Tibial nerve (tissue), 4 donors: ENCODE data around the gene MTERF1. TPM values are rescaled to one million over a fixed set of nuclear protein-coding genes. Genes with fewer than 3 reads are reported as not detected.

Experiments used
- DNase-seq, 2 donors: peaks; one replicate each; pipeline ENCODE4 v3.0.0-alpha.2; 2019; ENCODE audit warnings: low spot score in 2 of 2
- H3K27ac ChIP-seq, 4 donors: fragments of 200-600 bp; sonication (generic) in 3 of 4; one replicate each; pipeline ENCODE4 v1.5.1; 2017 to 2019; ENCODE audit warnings: mild to moderate bottlenecking in 1 of 4
- H3K27me3 ChIP-seq, 2 donors: fragments of 200-600 bp; sonication (generic) in 1 of 2; one replicate each; pipeline versions ENCODE4 v1.5.1 to v1.6.0; 2017 to 2019
- H3K36me3 ChIP-seq, 3 donors: fragments of 200-600 bp; sonication (generic); one replicate each; pipeline ENCODE4 v1.5.1; 2018 to 2019
- H3K4me1 ChIP-seq, 4 donors: fragments of 200-600 bp; sonication (generic) in 3 of 4; one replicate each; pipeline ENCODE4 v1.5.1; 2017 to 2019
- H3K4me3 ChIP-seq, 4 donors: fragments of 200-600 bp; sonication (generic) in 3 of 4; one replicate each; pipeline ENCODE4 v1.5.1; 2017 to 2019; ENCODE audit warnings: mild to moderate bottlenecking in 1 of 4, moderate library complexity in 1 of 4
- H3K9me3 ChIP-seq, 4 donors: fragments of 200-600 bp; sonication (generic) in 3 of 4; one replicate each; pipeline ENCODE4 v1.5.1; 2017 to 2019
- CTCF ChIP-seq, 5 experiments: fragments of 200-600 bp in 3 of 5; fragments of 450-650 bp in 2 of 5; sonication (generic) in 3 of 5; IDR thresholded peaks; one replicate each; pipeline ENCODE4 v1.5.1; 2016 to 2019; ENCODE audit warnings: antibody characterized with exemption in 5 of 5, mild to moderate bottlenecking in 3 of 5, moderate library complexity in 2 of 5
- EP300 ChIP-seq, 2 donors: sonication (generic); formaldehyde crosslinking; IDR thresholded peaks; one replicate each; pipeline ENCODE4 v1.6.1; 2017; ENCODE audit warnings: antibody characterized with exemption in 2 of 2, mild to moderate bottlenecking in 1 of 2
- POLR2A ChIP-seq, 2 donors: fragments of 450-650 bp; IDR thresholded peaks; one replicate each; pipeline ENCODE4 v1.6.1; 2017; ENCODE audit warnings: antibody characterized with exemption in 2 of 2, mild to moderate bottlenecking in 2 of 2, moderate library complexity in 2 of 2
- WGBS, 2 donors: methylation state at CpG; one replicate each; pipeline ENCODE4 v1.1.5; 2018; 5-methylcytosine and 5-hydroxymethylcytosine counted together
- total RNA-seq, 4 donors: library from RNA; depleted of rRNA; stranded (reverse); fragments of >200 nt; gene quantifications; one replicate each; pipeline ENCODE4 v1.1.0, GENCODE V29; 2016

Gene MTERF1
- total RNA-seq, 4 donors from 2014 or later, result 4.3 to 10.8 (median 9.3) TPM

- TF ChIP-seq EP300 (IDR thresholded peaks at IDR 0.05) (no peak), CTCF (IDR thresholded peaks at IDR 0.05) (peak in 1 of 5 experiments; percentile 30), POLR2A (IDR thresholded peaks at IDR 0.05) (no peak)
- no peaks in the 10 kb centered on the region for H3K27me3 ChIP-seq
- 31 to 37% methylated on average over 4 of the region's 4 CpGs for WGBS, 2 donors
- no peak overlapping the region for H3K4me3 ChIP-seq
- peaks cover 0 to 25% (median 8%) of the 10 kb centered on the region in 4 donors for H3K4me1 ChIP-seq
- DNase-seq, result no peak
- no peaks in the 10 kb centered on the region for H3K9me3 ChIP-seq
- no peak overlapping the region for H3K27ac ChIP-seq
- H3K36me3 ChIP-seq, result peaks cover 0 to 29% (median 0%) of the 10 kb centered on the region in 3 donors
Measured at GRCh38 chr7:91876391-91877133, 3.9 kb downstream of the MTERF1 start.

GRCh38 chr7:91875851-91876250, 4.7 kb downstream of the MTERF1 start:
- Histone ChIP-seq H3K4me3 (no peak overlapping the region), H3K27me3 (no peaks in the 10 kb centered on the region), H3K36me3 (peaks cover 0 to 36% (median 0%) of the 10 kb centered on the region in 3 donors), H3K9me3 (no peaks in the 10 kb centered on the region), H3K4me1 (peaks cover 0 to 19% (median 8%) of the 10 kb centered on the region in 4 donors), H3K27ac (no peak overlapping the region)
- DNase-seq, result no peak
- TF ChIP-seq EP300 (IDR thresholded peaks at IDR 0.05) (no peak), POLR2A (IDR thresholded peaks at IDR 0.05) (no peak), CTCF (IDR thresholded peaks at IDR 0.05) (no peak)
- WGBS, 2 donors, result 82 to 86% methylated on average over 3 of the region's 3 CpGs

GRCh38 chr7:91872928-91873327, 7.6 kb downstream of the MTERF1 start:
- Histone ChIP-seq H3K36me3 (peaks cover 0 to 37% (median 0%) of the 10 kb centered on the region in 3 donors), H3K27me3 (no peaks in the 10 kb centered on the region), H3K4me3 (no peak overlapping the region), H3K27ac (no peak overlapping the region), H3K4me1 (no peaks in the 10 kb centered on the region), H3K9me3 (no peaks in the 10 kb centered on the region)
- no peak for DNase-seq
- no peak for TF ChIP-seq POLR2A (IDR thresholded peaks at IDR 0.05)
- no peak for TF ChIP-seq EP300 (IDR thresholded peaks at IDR 0.05)
- no peak for TF ChIP-seq CTCF (IDR thresholded peaks at IDR 0.05)

- DNase-seq, result no peak
Measured at GRCh38 chr7:91872069-91872468, 8.4 kb downstream of the MTERF1 start.

More at GRCh38 chr7:91872069-91872468, 8.4 kb downstream of the MTERF1 start:
- no peaks in the 10 kb centered on the region for H3K4me1 ChIP-seq
- TF ChIP-seq POLR2A (IDR thresholded peaks at IDR 0.05) (no peak), EP300 (IDR thresholded peaks at IDR 0.05) (no peak), CTCF (IDR thresholded peaks at IDR 0.05) (no peak)
- H3K27me3 ChIP-seq, result no peaks in the 10 kb centered on the region
- H3K9me3 ChIP-seq, result no peaks in the 10 kb centered on the region
- no peak overlapping the region for H3K27ac ChIP-seq
- peaks cover 0 to 37% (median 0%) of the 10 kb centered on the region in 3 donors for H3K36me3 ChIP-seq
- no peak overlapping the region for H3K4me3 ChIP-seq
